DMS79 (cell line): Measurements from ENCODE around the gene EML2.
"Not testable (repeated sequence)": the region's sequence is repeated elsewhere in the genome, so short reads cannot be mapped to it uniquely, and the experiment has no call there.

Source experiments
- DNase-seq: peaks from one replicate; lab custom pipeline; 2025; lab: John Stamatoyannopoulos, UW

Gene EML2

DNA sequence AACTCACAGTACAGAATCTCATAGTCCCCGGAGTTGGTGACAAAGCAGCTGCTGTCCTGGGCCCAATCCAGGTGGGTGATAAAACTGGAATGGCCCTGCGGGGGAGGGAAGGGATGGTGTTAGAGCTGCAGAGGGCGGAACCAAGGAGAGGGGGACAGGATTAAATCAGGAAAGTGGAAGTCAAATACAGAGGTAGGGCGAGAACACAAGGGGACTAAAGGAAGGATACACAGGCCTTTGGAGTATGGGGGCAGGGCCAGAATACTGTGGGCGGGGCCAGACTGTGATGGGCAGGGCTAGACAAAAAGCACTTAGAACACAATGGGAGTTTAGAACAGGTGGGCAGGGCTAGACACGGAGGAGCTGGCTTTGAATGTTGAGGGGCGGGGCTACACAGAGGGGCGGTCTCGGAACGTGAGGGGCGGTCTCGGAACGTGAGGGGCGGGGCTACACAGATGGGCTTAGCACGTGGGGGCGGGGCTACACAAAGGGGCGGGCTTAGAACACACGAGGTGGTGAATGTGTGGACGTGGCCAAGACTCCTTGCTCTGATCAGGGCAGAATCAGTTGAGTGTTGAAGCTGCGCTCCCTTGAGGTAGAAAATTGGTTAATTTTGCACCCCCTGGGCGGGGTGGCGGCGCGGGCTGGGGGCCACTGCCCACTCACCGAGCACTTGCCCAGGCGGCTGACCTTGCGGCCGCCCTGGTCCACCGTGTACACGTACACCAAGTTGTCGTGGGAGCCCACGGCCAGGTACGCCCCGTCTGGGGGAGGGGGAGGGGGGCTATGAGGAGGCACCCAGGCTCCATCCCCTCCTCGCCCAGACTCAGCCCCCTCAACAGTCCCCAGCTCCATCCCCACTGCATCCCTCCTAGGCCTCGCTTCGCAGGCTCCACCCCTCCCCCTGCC is 23.1 kb downstream of the EML2 start:
- DNase-seq, result no peak

DNA sequence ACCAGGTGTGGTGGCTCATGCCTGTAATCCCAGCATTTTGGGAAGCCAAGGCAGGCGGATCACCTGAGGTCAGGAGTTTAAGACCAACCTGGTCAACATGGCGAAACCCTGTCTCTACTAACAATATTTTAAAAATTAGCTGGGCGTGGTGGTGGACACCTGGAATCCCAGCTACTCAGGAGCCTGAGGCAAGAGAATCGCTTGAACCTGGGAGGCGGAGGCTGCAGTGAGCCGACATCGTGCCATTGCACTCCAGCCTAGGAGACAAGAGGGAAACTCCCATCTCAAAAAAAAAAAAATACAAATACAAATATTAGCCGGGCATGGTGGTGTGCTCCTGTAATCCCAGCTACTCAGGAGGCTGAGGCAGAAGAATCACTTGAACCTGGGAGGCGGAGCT is 24.1 kb downstream of the EML2 start:
- not testable (repeated sequence) for DNase-seq

DNA sequence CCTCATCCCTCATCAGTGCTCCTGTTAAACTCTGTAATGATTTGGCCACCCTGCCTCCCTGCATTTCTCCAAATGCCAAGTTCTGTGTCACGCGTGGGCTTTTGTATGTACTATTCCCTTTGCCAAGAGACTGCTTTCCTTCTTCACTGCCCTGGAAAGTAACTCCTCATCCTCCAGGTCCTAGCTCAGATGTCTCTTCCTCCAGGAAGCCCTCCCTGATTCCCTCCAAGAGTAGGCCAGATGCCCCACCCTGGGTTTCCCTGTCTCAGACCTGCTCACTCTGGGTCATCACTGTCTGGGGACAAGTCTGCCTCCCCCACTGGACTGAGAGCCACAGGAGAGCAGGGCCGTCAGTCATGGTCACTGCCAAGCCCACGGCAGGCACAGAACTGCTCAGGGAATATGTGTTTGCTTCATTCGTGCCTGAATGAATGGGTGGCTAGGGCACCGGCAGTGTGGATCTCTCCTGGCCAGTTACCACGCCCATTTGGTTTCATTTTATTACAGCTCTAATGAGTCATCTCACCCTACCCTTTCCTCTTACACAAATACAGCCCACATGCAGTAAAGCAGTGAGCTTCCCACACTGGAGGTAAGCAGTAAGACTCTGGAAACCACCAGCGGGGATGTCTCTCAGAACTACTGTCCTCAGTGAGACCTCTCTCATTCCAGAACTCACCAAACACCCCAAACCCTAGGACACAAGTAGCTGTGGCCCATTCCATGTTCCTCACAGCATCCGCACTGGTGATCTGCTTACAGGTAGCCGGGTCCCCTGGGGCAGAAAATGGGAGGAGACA is 25.1 kb downstream of the EML2 start:
- DNase-seq, result no peak

DNA sequence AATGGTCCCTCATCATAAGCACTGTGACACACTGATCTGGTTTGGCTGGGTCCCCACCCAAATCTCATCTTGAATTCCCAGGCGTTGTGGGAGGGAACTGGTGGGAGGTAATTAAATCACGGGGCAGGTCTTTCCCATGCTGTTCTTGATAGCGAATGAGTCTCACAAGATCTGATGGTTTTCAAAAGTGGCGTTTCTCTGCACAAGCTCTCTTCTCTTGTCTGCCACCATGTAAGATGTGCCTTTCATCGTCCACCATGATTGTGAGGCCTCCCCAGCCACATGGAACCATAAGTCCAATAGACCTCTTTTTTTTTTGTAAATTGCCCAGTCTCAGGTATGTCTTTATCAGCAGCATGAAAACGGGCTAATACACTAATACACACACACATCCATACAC is 30.2 kb downstream of the EML2 start:
- no peak for DNase-seq

DNA sequence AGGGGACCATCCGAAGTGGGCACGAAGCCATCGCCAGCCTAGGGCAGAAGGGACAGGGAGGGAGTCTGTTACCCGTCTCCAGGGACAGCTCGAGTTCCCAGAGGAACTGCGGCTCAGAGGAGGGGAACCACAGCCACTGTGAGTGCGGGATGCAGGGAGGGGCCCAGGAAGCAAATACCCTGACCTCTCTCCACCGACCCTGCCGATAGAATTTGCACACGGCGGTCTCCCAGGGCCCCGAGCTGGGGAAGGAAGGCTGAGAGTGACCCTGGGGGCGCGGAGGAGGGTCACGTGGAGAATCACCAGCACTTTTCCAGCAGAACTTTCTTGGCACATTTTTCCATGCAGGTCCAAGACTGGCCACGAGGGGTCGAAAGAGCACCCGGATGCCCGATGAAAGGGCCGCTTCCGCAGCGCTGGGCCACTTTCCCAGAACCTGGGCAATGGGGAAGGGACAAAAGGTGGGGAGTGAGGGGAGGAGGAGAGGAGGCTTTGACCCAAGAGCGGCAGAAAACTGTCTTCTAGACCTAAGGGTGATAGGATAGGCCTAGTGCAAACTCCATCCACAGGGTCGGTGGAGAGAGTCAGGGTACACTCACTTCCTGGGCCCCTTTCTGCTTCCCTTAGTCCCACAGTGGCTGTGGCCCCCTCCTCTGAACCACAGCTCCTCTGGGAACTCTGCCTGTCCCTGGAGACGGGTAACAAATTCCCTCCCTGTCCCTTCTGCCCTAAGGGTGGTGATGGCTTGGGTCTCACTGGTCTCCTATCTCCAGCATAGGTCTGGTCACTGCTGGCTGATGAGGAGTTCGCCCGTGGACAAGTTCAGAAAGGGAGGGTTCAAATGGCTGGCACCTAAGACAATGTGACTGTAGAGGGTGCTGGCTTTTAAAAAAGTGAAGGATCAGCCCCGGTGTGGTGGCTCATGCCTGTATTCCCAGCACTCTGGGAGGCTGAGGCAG is 31.8 kb downstream of the EML2 start:
- DNase-seq, result peak; percentile 5

DNA sequence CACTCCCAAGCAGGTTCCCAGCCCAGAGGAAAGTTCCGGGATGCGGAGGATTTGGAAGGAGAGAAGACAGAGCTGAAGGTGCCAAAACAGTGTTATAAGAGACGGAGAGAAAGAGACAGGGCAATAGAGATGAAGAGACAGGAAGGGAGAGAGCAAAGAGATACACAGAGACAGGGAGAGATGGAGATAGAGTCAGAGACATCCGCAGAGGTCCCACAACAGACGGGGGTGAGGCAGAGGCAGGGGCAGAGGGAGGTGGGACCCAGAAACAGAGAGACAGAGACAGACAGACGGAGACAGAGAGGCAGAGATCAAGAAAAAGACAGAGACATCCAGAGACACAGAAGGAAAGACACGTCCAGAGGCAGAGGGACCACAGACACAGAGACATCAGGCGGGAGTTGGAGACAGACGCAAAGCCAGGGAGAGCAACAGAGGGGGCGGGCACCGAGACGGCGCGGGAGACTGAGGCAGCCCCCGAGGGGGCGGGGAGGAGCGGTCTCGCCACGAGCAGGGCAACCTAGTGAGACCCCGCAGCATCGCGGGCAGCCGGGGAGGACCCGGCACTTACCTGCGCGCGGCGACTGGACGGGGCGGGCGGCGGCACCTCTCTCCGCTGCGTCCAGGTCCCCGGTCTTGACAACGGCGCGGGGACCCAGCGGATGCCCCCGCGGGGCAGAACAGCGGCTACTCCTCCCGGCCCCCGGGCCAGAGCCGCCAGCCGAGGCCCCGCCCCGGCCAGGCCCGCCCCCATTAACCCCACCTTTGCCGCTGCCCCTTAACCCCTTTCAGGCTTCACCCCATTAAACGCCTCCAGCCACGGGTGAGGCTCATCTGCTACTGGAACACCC is 37.4 kb downstream of the EML2 start, which contains the start of gene GPR4:
GPR4 (minus strand) TSS at position 689 of the 851 bp plus-strand sequence. CDS start 10,346 bp downstream, outside the sequence.
- no peak for DNase-seq

DNA sequence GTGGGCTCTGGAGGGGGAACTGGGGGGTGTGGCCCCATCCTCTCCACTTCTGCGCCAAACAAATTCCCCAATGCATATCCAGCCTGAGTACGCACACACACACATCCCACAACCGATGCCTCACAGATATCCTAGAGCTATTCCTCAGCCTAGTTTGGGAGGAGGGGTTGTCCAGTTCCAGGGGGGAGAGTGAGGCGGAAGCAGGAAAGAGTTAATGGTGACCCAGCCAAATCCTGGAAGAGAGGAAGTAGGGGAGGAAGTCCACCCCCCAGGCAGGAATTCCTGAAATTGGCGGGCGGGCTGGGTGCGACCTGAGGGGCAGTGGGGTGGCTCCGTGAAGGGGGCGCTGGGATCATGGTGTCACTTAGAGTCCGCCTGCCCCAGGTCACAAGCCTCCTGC is 38.1 kb downstream of the EML2 start:
- no peak for DNase-seq

DNA sequence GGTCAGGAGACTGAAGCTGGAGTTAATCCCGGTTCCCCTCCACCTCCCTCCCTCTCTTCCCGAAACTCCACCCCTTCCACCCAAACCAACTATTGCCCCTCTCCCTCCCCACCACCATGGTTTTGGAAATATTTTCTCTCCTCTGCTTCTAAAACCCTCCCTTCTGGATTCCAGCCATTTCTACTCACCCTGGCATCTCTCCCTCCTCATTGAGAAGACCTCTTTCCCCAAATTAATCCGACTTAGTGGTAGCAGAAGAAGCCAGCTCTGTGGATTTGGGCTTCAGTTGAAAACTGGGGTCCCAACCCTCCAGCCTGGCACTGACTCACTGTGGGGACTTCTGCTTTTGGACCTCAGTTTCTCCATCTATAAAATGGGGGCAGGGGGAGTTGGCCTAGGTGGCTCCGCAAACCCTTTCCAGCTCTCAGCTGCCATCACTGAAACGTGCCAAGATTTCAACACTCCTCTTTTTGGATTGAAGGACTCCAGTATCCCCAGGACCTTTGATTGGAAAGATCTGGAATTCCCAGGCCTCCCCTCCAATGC is 38.8 kb downstream of the EML2 start:
- DNase-seq, result no peak

DNA sequence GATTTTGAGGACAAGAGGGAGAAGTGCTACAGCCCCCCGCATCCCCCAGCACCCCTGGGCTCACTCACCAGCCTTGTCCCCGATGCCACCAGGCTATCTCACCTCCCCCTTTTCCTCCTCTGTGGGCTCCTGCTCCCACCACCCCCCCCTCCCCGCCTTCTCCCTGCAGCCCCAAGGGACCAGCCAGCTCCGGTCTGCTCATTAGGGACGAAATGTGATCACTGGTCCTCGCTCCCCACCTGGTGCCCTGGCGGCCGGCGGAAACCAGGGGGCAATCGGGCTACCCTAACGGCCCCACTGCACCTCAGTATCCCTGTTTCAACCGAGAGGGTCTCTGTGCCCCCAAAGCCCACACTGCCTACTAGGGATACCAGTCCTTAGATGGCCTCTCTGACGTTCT is 39.9 kb downstream of the EML2 start:
- DNase-seq, result no peak

DNA sequence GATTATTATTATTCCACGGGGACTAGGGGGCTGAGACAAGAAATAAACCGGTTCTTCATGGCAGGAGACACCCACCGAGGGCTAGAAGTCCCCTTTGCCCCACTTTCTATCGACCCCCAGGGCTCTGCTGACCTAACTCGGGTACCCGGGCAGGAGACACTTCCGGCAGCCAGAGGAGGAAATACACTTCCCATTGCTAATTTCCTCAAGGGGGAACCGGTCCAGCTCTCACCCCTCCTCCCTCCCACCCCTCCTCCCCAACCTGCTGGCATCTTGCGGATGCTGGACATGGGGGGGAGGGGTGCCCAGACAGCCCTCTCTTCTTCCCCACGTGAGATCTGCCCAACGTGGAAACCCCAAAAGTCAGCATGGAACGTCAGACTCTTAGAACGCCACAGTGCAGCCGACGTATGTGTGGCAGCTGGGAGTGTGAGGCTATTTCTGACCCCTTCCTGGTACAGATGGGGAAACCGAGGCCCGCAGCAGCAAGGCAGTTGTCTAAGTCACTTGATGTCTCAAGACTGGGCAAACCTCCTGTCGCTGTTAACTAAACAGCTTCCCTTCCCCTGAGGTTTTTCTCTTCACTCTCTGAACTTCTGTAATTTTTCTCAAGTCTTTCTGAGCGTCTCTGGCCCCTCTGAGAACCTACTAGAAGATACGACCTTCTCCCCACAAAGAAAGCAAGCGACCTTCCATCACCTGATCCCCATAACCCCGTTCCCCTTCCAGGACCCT is 40.8 kb downstream of the EML2 start:
- DNase-seq, result no peak

DNA sequence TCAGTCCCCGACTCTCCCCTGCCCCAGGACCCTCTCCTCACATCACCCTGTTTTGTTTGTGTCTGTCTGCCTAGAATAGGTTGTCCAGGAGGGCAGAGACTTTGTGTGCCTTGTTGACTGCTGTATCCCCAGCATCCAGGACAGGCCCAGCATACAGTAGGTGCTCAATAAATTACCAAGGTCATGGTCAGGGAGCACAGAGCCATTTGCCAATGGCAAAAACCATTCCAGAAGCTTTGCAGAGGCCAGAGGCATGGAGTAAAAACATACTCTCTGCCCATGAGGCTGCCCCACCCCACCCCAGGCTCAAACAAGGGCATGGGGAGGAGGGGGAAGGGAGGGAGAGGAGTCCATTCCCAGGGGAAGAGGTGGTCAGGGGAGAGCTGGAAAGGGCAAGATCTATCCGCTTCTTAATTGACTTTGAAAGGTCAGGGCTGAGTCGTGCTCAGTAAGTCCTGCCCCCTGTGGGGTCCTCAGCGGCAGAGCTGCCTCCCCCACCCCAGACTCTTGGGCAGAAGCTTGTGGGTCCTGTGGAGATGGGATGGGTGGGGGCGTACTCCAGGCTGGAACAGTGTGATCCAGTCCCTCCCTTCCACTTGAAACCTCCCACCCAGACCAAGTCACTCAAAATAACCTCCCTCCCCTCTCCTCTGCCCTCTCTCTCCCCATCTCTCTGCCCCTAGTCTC is 41.6 kb downstream of the EML2 start:
- no peak for DNase-seq

DNA sequence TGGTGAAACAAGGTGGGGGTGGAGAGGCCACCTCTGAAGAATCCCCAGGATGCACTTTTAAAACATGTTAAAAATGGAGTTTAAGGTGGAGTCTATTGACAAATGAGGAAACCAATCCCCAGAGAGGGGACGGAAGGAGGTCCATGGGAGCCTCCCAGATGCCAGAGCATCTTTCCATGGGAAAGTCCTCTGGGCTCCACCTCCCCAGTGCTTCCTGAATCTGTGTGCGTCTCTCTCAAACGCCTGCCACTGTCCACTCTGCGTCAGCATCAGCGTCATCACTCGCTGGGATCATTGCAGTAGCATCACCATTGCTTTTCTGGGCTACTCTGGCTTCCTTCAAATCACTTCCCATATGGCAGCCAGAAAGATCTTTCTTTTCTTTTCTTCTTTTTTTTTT is 43.4 kb downstream of the EML2 start:
- DNase-seq, result no peak

DNA sequence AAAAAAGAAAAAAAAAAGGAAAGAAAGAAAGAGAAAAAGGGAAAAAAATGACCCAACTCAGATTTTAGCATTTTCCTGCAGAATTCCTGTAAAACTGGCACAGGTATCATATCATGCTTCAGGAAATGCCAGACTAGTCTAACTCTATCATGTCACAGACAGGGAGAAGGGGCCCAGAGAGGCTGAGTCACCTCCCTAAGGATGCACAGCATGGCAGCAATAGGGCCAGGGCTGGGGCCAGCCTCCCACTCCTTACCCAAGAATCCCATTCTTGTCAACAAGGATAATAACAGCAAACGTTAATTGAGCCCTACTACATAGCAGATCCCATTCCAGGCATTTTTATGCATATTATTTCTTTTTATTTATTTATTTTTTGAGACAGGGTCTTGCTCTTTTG is 45.7 kb downstream of the EML2 start:
- DNase-seq, result no peak

DNA sequence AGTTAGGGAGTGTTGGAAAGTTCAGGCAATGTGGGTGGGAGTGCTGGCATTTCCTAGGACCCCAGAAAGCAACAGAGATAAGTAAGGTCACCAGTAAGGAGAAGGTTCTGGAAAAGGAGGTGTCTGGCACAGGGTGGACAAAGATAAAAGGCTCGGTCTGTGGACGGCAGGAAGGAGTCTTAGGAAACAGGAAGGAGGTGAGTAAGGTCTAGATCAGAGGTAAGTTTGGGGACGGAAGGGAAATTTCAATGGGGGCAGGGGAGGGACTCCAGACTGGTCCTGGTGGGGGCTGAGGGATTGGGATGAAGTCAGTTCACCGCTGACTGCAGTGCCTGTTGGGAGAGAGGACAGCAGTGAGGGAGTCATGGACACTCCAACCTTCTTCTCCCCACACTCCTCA is 46.8 kb downstream of the EML2 start:
- DNase-seq, result no peak

DNA sequence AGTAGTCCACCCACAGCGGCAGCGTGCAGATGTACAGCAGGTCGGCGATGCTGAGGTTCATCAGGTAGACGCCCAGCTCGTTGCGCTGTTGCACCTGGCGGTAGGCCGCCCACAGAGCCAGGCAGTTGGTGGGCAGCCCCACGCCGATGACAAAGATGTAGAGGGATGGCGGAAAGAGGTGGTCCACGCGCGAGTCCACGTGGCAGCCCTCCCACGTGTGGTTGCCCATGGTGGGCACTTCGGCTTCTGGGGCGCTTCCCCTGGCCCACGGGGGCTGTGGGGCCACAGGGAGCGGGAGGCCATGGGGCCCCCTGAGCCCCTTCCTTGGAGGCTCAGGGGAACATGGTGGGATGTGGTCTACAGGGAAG is 47.6 kb downstream of the EML2 start:
- DNase-seq, result no peak

DNA sequence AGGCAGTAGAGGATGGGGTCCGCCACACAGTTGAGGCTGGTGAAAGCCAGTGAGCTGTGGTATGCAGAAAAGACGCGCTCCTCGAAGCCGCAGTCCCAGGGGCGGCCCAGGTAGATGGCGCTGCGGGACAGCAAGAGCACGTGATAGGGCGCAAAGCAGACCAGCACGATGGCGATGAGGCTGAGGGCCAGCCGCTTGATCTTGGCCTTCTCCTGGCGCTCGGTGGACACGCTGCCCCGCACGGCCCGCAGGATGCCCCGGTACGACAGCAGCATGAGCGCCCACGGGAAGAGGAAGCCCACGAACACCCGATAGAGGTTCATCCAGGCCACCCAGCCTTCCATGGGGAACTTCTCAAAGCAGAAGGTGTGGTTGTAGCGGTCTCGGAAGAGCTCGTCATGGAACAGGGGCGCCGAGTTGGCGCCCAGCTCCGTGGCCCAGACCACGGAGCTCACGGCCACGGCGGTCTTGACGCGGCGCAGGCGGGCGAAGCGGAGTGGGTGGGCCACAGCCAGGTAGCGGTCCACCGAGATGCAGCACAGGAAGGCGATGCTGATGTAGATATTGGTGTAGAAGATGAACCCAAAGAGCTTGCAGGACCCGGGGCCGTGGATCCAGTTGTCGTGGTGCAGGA is 48.1 kb downstream of the EML2 start:
- no peak for DNase-seq

DNA sequence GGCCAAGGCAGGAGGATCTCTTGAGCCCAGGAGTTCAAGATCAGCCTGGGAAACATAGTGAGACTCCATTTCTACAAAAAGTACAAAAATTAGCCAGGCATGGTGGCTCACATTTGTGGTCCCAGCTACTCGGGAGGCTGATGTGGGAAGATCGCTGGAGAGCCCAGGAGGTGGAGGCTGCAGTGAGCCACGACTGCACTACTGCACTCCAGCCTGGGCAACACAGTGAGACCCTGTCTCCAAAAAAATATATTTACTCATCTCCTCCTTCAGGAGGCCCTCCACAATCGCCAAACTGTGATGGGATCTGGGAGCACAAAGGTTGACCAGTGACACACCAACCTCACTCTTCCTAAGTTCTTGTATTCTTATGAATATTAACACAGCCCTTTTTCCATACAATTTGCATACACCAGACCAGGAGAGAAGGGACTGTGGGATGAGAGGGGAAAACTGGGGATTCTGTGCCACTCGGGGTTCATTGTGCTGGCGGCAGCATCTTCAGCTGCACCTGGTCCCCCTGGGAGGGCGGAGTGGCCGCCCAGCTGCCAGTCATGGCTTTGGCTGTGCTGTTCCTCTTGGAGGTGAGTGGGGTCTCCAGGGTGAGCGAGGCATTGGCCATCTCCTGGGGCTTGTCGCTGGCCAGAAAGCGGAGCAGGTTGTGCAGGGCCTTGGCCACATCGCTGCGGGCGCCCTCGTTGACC is 48.7 kb downstream of the EML2 start:
- DNase-seq, result no peak

DNA sequence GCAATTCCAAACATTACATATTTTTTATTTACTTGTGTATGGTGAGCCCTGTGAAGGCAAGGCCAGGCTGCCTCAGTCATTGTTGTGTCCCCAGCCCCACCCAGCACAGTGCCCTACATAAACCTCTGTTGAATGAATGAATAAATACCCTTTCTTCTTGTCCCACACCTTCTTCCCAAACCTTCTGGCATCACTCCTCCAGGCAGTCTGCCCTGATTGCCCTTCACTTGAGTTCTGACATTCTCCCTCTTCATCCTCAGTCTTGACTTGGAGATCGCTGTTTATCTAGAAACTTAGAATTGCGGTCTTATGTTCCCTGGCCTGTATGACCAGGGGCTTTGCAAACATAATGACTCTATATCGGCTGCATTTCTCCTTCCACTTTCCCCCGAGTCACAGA is 49.4 kb downstream of the EML2 start:
- DNase-seq, result no peak
